Left ventricle myocardium superior (tissue), 1 donor: ENCODE data around the gene TOP1. TPM values are rescaled to one million over a fixed set of nuclear protein-coding genes. Genes with fewer than 3 reads are reported as not detected.

Experiments
- ATAC-seq: fragments of 200-7000 bp; cut with Tn5 transposase; one replicate; pipeline ENCODE4 v1.9.1; 2020; ENCODE audit warnings: mild to moderate bottlenecking, moderate library complexity
- DNase-seq: peaks from one replicate; pipeline ENCODE4 v3.0.0-alpha.2; 2020
- intact Hi-C: fragments of 100-400 bp; cut with micrococcal nuclease; formaldehyde crosslinking; loops from one replicate; pipeline ENCODE4 v1.11.0; 2022
- total RNA-seq: library from RNA; stranded (reverse); fragmentation: NEBNext Ultra II Directional; extraction: Animal tissue kit (Norgen Biotek cat#: 25700); gene quantifications from one replicate; pipeline ENCODE4 v1.2.1, GENCODE V29; 2021
- donor health status: DM: no; HTN: yes; CAD: no; lungs with severe emphysema.

TOP1 gene
- total RNA-seq, 1 donor from 2014 or later = 25.3 TPM

- ATAC-seq (no peak), DNase-seq (no peak)
- intact Hi-C loops = no loop called here
Observed at GRCh38 chr20:41030531-41031242, 2.1 kb downstream of the TOP1 start.

DNA sequence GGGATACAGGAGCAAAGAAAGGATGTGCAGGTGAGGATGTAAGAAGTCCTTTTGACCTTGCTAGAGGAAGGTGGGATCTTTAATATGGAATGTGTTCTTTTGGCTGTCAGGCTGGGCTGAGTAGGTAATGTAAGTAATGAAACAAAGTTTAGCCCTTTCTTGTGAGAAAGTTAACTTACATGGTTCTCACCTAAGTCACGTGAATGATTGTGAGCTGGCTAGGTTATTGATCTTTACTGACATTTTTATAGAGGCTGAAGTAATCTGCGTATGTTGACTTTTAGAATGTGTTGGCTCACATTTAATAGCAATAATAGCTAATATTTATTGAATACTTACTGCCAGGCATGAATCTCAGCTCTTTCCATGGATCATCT, 2.6 kb downstream of the TOP1 start:
- intact Hi-C loops = no loop called here

DNA sequence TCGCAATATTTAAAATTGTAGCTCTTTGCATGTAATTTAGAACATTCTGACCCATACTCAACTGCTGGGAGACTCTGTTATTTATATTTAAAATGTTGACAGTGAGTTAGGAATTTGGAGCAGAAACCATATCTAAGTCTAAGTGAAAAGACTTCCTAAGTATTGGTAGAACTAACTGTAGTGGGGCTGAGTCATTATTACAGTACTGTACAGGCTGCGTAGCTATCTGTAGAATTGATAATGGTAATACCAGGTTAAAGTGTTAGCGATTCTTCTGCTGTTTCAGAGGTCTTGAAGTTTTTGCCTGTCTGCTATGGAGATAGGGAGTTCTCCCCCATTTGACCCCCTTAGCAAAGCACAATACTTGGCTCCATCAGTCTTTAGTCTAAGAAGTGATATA, 3.6 kb downstream of the TOP1 start:
- intact Hi-C loops = no loop called here

More for the DNA sequence above, 2.6 kb downstream of the TOP1 start:
- DNase-seq (no peak), ATAC-seq (no peak)

GRCh38 chr20:41034239-41034638, 5.6 kb downstream of the TOP1 start:
- ATAC-seq = peak; percentile 38
- intact Hi-C loops = no loop called here
- no peak for DNase-seq

More for the DNA sequence above, 3.6 kb downstream of the TOP1 start:
- DNase-seq (no peak), ATAC-seq (no peak)

DNA sequence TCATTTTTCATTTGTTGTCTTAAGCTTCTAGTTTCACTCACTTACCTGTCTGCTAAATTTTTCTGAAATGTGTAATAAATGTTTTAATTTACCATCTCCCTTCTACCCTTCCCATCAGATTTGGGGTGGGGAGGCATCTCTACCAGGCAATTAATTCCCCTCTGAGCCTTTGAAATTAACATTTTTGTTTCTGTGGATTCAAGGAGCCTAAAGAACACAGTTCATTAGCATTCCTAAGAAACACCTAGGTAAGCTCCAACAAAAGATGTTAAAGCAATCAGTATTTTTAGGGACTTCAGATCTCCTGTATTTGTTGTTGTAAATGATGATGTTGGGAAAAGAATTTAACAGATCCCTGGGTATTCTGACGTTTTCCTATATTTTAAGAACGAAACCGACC, 6.6 kb downstream of the TOP1 start:
- intact Hi-C loops = no loop called here
- DNase-seq (no peak), ATAC-seq (no peak)

DNA sequence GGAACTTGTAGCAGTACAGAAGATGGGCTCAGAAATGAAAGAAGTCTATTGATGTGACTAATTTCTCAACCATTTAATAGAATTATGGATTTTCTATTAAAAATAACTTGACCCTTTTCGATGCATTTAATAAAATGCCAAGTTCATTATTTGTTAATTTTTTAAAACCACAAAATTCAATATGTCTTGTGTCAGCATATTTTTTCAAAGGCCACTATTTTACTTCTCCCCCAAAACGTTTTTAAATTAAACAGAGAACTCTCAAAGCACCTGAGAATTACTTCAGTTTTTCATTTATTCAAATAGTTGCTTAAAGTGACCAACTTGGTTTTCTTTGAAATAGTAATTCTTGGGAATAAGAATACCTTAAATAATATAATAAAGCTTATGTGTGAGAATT, 8.6 kb downstream of the TOP1 start:
- intact Hi-C loops = no loop called here
- DNase-seq (no peak), ATAC-seq (no peak)

GRCh38 chr20:41038149-41038877, 9.7 kb downstream of the TOP1 start:
- no peak for ATAC-seq
- intact Hi-C loops = no loop called here
- no peak for DNase-seq

DNA sequence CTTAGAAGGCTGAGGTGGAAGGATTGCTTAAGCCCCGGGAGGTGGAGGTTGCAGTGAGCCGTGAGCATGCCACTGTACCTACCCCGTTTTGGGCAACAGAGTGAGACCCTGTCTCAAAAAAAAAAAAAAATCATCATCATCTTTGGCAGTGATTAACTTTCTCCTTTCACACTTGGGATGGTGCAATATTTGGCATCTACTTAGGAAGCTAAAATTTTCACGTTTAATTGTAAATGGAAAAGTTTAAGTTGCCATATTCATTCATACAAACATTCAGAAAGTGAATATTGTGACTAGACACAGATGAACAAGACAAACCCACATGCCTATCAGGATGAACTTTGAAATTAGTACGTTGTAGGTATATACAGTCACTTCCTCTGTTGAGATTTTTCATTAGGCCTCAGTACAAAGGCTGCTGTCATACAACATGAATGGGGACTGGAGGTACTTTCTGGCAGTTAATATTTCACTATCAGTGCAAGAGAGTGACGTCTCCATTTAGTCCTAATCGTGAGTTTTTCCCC, 10.3 kb downstream of the TOP1 start:
- intact Hi-C loops = no loop called here
- ATAC-seq = no peak
- no peak for DNase-seq

DNA sequence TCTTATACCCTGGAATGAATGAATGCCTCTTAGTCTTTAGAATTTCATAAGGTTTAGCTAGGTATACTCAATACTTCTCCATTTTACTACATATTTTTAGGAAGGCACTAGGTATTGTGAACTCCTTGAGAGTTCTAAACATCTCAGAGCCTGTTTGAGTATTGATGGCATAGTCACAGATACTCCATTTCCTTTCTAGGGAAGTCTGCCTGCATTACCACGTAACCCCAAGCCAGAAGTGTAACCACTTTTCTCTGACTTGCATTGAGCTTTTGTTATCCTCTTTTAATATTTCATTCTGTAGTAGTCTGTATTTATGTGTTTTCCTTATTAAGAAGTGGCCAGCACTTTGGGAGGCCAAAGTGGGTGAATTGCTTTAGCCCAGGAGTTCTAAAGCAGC, 12.2 kb downstream of the TOP1 start:
- intact Hi-C loops = no loop called here
- ATAC-seq (no peak), DNase-seq (no peak)

DNA sequence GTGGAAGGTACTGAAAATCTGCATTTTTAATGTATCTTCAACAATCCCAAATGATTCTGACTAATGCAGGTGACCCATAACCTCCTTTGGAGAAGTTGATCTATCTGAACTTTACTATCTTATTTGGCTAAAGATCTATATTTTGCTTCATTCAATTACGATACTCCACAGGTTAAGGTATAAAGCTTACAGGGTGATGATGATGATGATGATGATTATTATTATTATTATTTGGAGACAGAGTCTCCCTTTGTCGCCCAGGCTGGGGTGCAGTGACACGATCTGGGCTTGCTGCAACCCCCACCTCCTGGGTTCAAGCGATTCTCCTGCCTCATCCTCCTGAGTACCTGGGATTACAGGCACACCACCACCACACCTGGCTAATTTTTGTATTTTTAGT, 13.1 kb downstream of the TOP1 start:
- DNase-seq (no peak), ATAC-seq (no peak)
- intact Hi-C loops = no loop called here

- peak; percentile 61 for ATAC-seq
- DNase-seq = no peak
- intact Hi-C loops = no loop called here
Observed at GRCh38 chr20:41044409-41045062, 15.9 kb downstream of the TOP1 start.

DNA sequence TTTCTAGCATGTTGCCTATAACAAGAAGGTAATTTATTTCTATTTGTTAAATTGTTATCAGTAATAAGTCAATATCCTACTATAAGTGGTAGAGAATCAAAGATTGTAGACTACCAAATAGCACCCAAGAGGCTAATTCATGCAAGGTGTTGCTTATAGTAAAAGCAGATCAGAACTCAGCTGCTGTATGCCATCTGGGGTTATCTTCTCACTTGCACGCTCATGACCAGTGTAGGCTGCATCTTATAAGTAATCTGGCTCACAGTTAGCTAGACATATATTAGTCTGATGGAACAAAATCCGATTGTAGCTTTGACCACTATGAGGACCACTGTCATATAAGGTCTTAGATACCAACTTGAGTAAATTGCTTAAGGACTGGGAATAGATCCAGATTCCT, 17.0 kb downstream of the TOP1 start:
- intact Hi-C loops = no loop called here
- ATAC-seq (no peak), DNase-seq (no peak)

DNA sequence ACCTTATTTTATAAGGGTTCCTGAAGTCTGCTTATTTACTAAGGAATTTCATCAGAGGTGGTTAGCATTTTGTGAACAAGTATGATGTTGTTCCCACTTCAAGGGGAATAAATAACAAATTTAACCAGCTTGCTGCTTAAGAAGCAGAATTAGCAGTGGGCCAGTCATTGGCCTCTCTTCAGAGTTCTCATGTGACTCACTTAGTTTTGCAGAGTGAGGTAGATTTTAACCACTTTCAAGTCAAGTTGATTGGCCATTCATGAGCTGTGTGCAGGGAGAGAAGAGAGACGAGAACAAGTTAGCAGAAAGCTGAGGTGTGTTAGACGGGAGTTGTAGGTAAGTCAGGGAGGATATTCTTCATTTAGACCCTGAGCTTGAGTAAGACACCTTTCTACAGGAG, 18.1 kb downstream of the TOP1 start:
- intact Hi-C loops = no loop called here
- no peak for DNase-seq
- ATAC-seq = no peak

GRCh38 chr20:41047279-41047974, 18.8 kb downstream of the TOP1 start:
- intact Hi-C loops = no loop called here
- no peak for ATAC-seq

DNA sequence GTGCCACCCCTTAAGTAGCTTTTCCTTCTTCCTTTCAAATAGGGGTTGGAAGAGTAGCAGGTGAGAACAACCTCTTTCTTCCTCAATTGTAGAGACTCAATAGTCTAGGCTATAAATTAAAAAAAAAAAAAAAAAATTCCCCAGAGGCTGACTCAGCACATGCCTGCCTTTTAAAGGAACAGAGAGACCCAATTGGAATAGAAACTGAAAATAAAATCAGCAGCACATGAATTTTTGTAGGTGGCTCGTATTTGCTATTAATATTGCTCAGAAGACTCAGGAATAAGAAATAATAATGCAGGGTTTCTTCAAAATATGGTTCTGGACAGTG, 19.3 kb downstream of the TOP1 start:
- ATAC-seq (peak; percentile 47), DNase-seq (no peak)
- intact Hi-C loops = no loop called here

More at GRCh38 chr20:41047279-41047974, 18.8 kb downstream of the TOP1 start:
- no peak for DNase-seq

- intact Hi-C loops = no loop called here
- DNase-seq = no peak
- ATAC-seq = no peak
Observed at GRCh38 chr20:41048461-41049301, 20.1 kb downstream of the TOP1 start.

DNA sequence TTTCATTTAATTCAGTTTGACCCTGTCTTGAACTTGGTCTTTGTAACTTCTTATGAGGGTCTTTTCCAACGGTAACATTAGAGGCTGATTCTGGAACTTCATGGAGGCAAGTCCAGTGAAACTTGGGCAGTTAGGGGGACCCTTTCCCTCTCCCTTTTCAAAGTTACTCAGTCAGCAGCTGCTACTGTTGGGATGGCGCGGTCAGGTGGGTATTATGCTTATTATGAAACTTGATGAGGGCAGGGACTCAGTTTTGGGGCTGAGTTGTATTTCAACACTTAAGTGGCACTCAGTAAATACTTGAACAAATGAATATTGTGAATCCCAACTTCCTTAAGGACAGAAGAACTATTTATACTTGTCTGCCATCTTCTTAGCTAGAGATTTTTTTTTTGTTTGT, 20.8 kb downstream of the TOP1 start:
- DNase-seq (no peak), ATAC-seq (no peak)
- intact Hi-C loops = no loop called here

DNA sequence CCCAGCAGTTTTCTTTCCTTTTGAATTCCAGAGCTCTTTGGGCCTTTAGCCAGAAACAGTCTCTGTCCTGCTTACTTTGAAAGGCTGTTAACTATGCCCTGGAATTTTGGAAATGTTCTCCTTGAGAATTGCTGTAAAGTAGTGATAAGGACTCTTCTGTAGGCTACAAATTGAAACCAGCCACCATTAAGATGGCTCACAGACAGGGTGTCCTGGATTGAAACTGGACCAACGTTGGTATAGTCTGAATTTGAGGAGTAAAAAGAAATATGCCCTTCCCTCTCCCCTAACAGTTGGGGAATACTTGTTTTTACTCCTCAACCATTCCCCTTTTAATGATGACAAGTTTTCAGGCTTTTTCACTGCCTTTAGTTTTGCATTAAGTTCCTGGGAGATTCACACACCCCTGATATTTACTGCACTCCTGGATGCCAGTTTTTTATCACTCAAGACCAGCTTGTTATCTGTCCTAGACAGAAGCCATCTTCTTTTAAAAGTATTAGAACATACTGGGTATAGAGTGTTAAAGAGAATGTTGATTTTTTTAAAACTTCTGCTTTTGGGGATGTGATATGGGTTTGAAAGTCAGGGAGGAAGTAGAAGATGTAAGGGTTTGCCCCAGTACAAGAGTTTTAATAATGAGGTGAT, 21.9 kb downstream of the TOP1 start:
- ATAC-seq (peak; percentile 20), DNase-seq (no peak)
- intact Hi-C loops = no loop called here
